ENCODE measurements around the gene GDF2.
A peak's percentile ranks its signal among the peaks of the same experiment; 100 is the strongest.

GDF2 gene

DNA sequence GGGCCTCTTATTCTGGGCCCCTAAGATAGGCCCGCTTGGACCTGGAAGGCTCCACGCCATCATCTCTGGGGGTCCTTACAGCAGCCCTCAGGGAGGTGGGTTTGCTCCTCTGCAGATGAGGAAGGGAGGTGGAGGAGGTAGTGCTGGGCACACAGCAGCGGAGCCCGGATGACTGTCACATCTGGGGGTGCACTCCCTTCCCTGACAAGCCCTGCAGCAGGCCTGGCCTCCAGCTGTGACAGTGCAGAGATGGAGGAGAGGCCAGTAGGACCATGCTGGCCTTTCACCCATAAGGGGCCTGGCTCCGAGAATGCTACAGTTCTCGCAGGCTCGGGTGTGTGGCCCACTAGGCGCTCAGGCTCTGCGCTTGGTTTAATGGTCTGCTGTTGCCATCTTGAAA, 9.2 kb downstream of the GDF2 start:
- H3K4me3 ChIP-seq (ENCODE audit: low read length in 2 of 2), result no peak overlapping the region
- peaks cover 14 to 23% of the 10 kb centered on the region in 2 donors for H3K4me1 ChIP-seq (ENCODE audit: control insufficient read depth in 2 of 2, insufficient read depth in 2 of 2, low read length in 2 of 2)
- H3K9me3 ChIP-seq (ENCODE audit: control insufficient read depth in 2 of 2, low read length in 2 of 2), result no peaks in the 10 kb centered on the region
- H3K9ac ChIP-seq (ENCODE audit: low read depth in 1 of 2, low read length in 2 of 2), result no peak overlapping the region
- H3K27me3 ChIP-seq (ENCODE audit: control insufficient read depth in 2 of 2, insufficient read depth in 2 of 2, low read length in 2 of 2), result no peaks in the 10 kb centered on the region
- H3K27ac ChIP-seq (ENCODE audit: low read depth in 2 of 2, low read length in 2 of 2), result peak overlapping the region; percentile 16 to 75
- H3K36me3 ChIP-seq (ENCODE audit: control insufficient read depth in 2 of 2, insufficient read depth in 2 of 2, low read length in 2 of 2), result no peaks in the 10 kb centered on the region

DNA sequence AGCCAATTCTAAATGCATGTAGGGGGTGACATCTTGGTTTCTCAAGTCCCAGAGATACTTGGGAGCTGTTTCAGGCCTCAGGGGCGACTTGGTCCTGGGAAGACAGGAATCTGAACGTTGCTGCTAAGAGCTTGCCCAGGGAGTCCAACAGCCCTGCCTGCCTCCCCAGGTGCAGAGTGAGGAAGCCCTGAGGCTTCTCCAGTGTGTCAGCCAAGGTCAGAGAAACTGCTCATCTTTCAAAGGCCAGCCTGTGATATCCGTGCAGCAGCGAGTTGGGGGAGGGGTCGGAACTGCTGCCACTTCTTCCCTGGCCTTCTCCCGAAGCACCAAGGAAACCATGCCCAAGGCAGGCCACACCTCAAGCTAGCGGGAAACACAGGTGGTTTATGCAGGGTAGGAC, 9.7 kb downstream of the GDF2 start:
- H3K9me3 ChIP-seq (ENCODE audit: control insufficient read depth in 2 of 2, low read length in 2 of 2), result no peaks in the 10 kb centered on the region
- H3K4me3 ChIP-seq (ENCODE audit: low read length in 2 of 2), result no peak overlapping the region
- peaks cover 14 to 23% of the 10 kb centered on the region in 2 donors for H3K4me1 ChIP-seq (ENCODE audit: control insufficient read depth in 2 of 2, insufficient read depth in 2 of 2, low read length in 2 of 2)
- no peaks in the 10 kb centered on the region for H3K27me3 ChIP-seq (ENCODE audit: control insufficient read depth in 2 of 2, insufficient read depth in 2 of 2, low read length in 2 of 2)
- H3K9ac ChIP-seq (ENCODE audit: low read depth in 1 of 2, low read length in 2 of 2), result no peak overlapping the region
- no peaks in the 10 kb centered on the region for H3K36me3 ChIP-seq (ENCODE audit: control insufficient read depth in 2 of 2, insufficient read depth in 2 of 2, low read length in 2 of 2)
- no peak overlapping the region for H3K27ac ChIP-seq (ENCODE audit: low read depth in 2 of 2, low read length in 2 of 2)

DNA sequence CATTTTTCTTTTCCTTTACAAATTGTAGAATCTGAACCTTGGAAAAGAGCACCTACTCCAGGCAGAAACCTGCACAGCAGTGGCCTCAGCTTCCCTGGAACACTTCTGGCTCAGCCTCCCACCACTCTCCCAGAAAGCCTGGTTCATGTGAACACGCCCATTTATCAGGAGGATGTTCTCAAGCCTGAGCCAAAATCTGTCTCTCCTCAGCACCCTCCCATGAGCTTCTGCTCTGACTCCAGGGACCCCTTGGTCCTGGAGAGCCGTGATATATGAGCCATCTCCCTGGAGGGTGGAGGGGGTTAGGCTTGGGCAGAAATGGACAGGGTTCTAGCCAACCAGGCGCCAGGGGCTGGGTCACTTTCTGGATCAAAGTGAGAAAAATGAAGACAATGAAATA, 10.1 kb downstream of the GDF2 start:
- H3K4me3 ChIP-seq (ENCODE audit: low read length in 2 of 2), result no peak overlapping the region
- no peaks in the 10 kb centered on the region for H3K36me3 ChIP-seq (ENCODE audit: control insufficient read depth in 2 of 2, insufficient read depth in 2 of 2, low read length in 2 of 2)
- H3K27ac ChIP-seq (ENCODE audit: low read depth in 2 of 2, low read length in 2 of 2), result no peak overlapping the region
- H3K27me3 ChIP-seq (ENCODE audit: control insufficient read depth in 2 of 2, insufficient read depth in 2 of 2, low read length in 2 of 2), result no peaks in the 10 kb centered on the region
- peaks cover 14 to 23% of the 10 kb centered on the region in 2 donors for H3K4me1 ChIP-seq (ENCODE audit: control insufficient read depth in 2 of 2, insufficient read depth in 2 of 2, low read length in 2 of 2)
- no peak overlapping the region for H3K9ac ChIP-seq (ENCODE audit: low read depth in 1 of 2, low read length in 2 of 2)
- no peaks in the 10 kb centered on the region for H3K9me3 ChIP-seq (ENCODE audit: control insufficient read depth in 2 of 2, low read length in 2 of 2)

DNA sequence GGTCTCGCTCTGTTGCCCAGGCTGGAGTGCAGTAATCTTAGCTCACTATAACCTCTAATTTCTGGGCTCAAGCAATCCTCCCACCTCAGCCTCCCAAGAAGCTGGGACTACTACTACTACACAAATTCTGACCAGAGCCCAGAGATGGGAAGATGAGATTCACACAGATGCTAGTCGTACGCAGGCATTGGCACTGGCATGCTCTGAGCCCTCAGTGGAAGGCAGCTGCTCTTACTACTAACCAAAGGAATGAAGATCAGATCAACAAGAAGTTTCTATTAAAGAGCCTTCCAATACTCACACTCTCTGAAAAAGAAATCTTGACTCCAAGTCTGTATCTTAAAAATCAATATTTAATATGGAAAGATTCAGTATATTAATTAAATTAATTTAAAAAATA, 10.7 kb downstream of the GDF2 start:
- Histone ChIP-seq H3K9me3 (ENCODE audit: control insufficient read depth in 2 of 2, low read length in 2 of 2) (no peaks in the 10 kb centered on the region), H3K36me3 (ENCODE audit: control insufficient read depth in 2 of 2, insufficient read depth in 2 of 2, low read length in 2 of 2) (no peaks in the 10 kb centered on the region), H3K27me3 (ENCODE audit: control insufficient read depth in 2 of 2, insufficient read depth in 2 of 2, low read length in 2 of 2) (no peaks in the 10 kb centered on the region), H3K4me3 (ENCODE audit: low read length in 2 of 2) (no peak overlapping the region), H3K27ac (ENCODE audit: low read depth in 2 of 2, low read length in 2 of 2) (no peak overlapping the region), H3K9ac (ENCODE audit: low read depth in 1 of 2, low read length in 2 of 2) (no peak overlapping the region), H3K4me1 (ENCODE audit: control insufficient read depth in 2 of 2, insufficient read depth in 2 of 2, low read length in 2 of 2) (peaks cover 14 to 23% of the 10 kb centered on the region in 2 donors)

DNA sequence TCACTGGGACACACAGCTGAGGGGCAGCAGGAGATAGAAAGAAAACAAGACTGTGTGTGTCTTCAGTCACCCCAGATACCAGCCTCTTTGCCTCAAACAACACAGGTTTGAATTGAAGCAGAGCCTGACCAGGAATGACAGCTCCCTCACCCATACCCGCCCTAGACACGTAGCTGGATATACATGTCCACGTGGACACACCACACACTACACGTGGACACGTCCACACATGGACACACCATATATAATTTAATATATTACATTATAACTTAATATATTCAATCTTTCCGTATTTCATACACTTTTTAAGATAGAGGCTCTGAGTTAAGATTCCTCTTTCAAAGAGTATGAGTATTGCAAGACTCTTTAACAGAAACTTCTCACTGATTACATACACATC, 11.3 kb downstream of the GDF2 start:
- H3K27me3 ChIP-seq (ENCODE audit: control insufficient read depth in 2 of 2, insufficient read depth in 2 of 2, low read length in 2 of 2), result no peaks in the 10 kb centered on the region
- H3K9ac ChIP-seq (ENCODE audit: low read depth in 1 of 2, low read length in 2 of 2), result no peak overlapping the region
- no peaks in the 10 kb centered on the region for H3K36me3 ChIP-seq (ENCODE audit: control insufficient read depth in 2 of 2, insufficient read depth in 2 of 2, low read length in 2 of 2)

DNA sequence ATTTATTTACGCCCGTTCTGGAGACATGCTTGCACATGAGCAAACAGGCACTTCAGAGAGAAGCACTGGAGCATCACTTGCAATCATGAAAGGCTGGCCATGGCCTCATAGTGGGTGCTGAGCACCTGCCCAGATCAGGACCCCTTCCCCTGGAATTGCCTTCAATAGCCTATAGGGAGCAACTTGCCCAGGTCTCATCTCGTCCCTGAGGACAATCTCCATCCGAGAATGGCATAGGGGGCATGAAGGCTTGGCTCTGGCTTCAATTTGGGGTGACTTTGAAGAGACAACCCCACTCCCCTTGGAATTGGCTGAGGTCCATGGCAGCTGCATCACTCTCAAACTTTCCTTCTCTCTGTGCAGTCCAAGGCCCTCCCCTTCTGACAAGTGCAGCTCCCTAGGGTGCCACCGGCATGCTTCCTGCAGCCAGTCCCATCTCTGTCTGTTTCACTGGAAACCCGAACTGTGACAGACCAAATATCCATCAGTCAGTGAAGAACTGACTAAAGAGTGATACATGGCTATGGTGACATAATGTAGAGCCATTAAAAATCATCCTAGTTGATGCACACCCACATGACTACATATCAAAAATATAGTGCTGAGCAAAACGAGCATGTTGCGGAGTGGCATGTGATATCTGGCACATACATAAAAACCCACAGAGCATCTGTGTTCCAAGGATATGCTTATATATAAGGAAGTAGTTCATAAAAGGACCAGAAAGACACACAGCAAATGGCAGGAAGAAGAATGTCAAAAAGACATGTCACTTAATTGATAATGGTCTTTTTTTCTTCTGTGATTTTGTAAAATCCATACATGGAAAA, 12.4 kb downstream of the GDF2 start:
- Histone ChIP-seq H3K9ac (ENCODE audit: low read depth in 1 of 2, low read length in 2 of 2) (no peak overlapping the region), H3K4me3 (ENCODE audit: low read length in 2 of 2) (no peak overlapping the region)

More for the DNA sequence above, 11.3 kb downstream of the GDF2 start:
- H3K4me3 ChIP-seq (ENCODE audit: low read length in 2 of 2), result no peak overlapping the region
- H3K9me3 ChIP-seq (ENCODE audit: control insufficient read depth in 2 of 2, low read length in 2 of 2), result no peaks in the 10 kb centered on the region
- H3K27ac ChIP-seq (ENCODE audit: low read depth in 2 of 2, low read length in 2 of 2), result no peak overlapping the region
- peaks cover 14 to 23% of the 10 kb centered on the region in 2 donors for H3K4me1 ChIP-seq (ENCODE audit: control insufficient read depth in 2 of 2, insufficient read depth in 2 of 2, low read length in 2 of 2)

DNA sequence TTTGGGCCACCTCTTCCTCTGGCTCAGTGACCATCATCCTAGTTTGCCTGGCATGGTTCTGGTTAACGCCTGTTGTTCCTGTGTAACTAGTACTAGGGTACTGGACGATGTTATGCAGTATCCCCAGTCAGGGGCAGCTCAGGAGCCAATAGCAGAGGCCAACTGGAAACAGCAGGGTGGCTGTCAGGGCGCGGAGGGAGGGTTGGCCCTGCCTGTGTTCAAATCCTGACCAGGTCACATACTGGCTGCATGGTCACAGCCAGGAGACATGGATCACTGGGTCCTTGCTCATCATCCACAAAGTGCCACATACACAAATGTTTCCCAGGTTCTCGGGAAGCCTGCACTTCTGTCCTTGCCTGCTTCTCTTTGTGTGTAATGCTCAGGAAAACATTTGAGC, 13.7 kb downstream of the GDF2 start:
- H3K4me1 ChIP-seq (ENCODE audit: control insufficient read depth in 2 of 2, insufficient read depth in 2 of 2, low read length in 2 of 2), result peaks cover 10 to 19% of the 10 kb centered on the region in 2 donors
- no peak overlapping the region for H3K9ac ChIP-seq (ENCODE audit: low read depth in 1 of 2, low read length in 2 of 2)
- H3K27me3 ChIP-seq (ENCODE audit: control insufficient read depth in 2 of 2, insufficient read depth in 2 of 2, low read length in 2 of 2), result no peaks in the 10 kb centered on the region
- H3K9me3 ChIP-seq (ENCODE audit: control insufficient read depth in 2 of 2, low read length in 2 of 2), result no peaks in the 10 kb centered on the region
- H3K4me3 ChIP-seq (ENCODE audit: low read length in 2 of 2), result no peak overlapping the region
- no peaks in the 10 kb centered on the region for H3K36me3 ChIP-seq (ENCODE audit: control insufficient read depth in 2 of 2, insufficient read depth in 2 of 2, low read length in 2 of 2)
- no peak overlapping the region for H3K27ac ChIP-seq (ENCODE audit: low read depth in 2 of 2, low read length in 2 of 2)

More for the DNA sequence above, 12.4 kb downstream of the GDF2 start:
- Histone ChIP-seq H3K9me3 (ENCODE audit: control insufficient read depth in 2 of 2, low read length in 2 of 2) (no peaks in the 10 kb centered on the region), H3K36me3 (ENCODE audit: control insufficient read depth in 2 of 2, insufficient read depth in 2 of 2, low read length in 2 of 2) (no peaks in the 10 kb centered on the region), H3K27me3 (ENCODE audit: control insufficient read depth in 2 of 2, insufficient read depth in 2 of 2, low read length in 2 of 2) (no peaks in the 10 kb centered on the region), H3K27ac (ENCODE audit: low read depth in 2 of 2, low read length in 2 of 2) (no peak overlapping the region), H3K4me1 (ENCODE audit: control insufficient read depth in 2 of 2, insufficient read depth in 2 of 2, low read length in 2 of 2) (peaks cover 14 to 21% of the 10 kb centered on the region in 2 donors)

DNA sequence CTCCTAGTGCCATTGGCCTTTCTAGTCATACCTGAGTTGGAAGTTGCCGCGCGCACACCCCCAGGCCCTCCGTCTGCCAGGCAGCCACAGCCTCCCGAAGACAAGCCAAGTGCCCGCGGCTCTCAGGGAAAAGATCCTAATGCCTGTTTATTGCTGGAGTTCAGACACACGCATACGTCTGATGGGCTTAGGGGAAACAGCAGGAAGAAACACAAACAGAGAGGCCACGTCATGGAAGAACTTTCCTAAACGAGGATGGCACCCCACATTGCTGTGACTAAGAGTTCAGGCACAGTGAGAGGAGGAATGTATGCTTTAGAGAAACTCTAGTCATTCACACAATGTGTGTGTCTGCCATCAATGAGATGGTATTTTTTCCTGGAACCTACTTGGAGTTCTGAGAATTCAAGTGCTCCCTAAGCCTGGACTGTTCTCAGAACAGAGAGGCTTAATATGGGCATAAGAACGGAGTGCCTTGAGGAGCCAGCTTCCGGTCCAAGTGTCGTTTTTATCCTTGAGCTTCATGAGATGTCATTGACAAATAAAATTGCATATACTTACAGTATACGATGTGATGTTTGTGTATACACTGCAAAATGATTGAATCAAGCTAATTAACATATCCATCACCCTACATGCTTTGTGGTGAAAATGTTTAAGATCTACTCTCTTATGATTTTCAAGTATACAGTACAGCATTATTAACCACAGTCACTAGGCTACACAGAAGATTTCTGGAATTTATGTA, 14.3 kb downstream of the GDF2 start:
- no peak overlapping the region for H3K9ac ChIP-seq (ENCODE audit: low read depth in 1 of 2, low read length in 2 of 2)
- no peak overlapping the region for H3K4me3 ChIP-seq (ENCODE audit: low read length in 2 of 2)
- no peaks in the 10 kb centered on the region for H3K9me3 ChIP-seq (ENCODE audit: control insufficient read depth in 2 of 2, low read length in 2 of 2)
- no peaks in the 10 kb centered on the region for H3K27me3 ChIP-seq (ENCODE audit: control insufficient read depth in 2 of 2, insufficient read depth in 2 of 2, low read length in 2 of 2)
- H3K4me1 ChIP-seq (ENCODE audit: control insufficient read depth in 2 of 2, insufficient read depth in 2 of 2, low read length in 2 of 2), result peaks cover 5 to 12% of the 10 kb centered on the region in 2 donors
- H3K36me3 ChIP-seq (ENCODE audit: control insufficient read depth in 2 of 2, insufficient read depth in 2 of 2, low read length in 2 of 2), result no peaks in the 10 kb centered on the region
- H3K27ac ChIP-seq (ENCODE audit: low read depth in 2 of 2, low read length in 2 of 2), result no peak overlapping the region

DNA sequence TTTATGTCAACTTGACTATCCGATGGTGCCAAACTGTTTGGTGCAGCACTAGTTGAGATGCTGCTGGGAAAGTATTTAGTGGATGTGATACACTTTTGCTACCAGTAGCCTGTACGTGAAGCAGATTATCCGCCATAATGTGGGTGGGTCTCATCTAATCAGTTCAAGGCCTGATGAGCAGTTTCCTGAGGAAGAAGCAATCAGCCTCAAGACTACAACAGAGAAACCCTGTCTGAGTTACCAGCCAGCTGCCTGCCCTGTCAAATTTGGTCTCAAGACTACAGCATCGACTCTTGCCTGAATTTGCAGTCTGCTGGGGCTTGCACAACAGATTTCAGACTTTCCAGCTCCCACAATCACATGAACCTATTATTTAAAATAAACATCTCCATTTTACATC, 15.1 kb downstream of the GDF2 start:
- H3K9me3 ChIP-seq (ENCODE audit: control insufficient read depth in 2 of 2, low read length in 2 of 2), result no peaks in the 10 kb centered on the region
- no peak overlapping the region for H3K9ac ChIP-seq (ENCODE audit: low read depth in 1 of 2, low read length in 2 of 2)
- no peaks in the 10 kb centered on the region for H3K27me3 ChIP-seq (ENCODE audit: control insufficient read depth in 2 of 2, insufficient read depth in 2 of 2, low read length in 2 of 2)
- no peaks in the 10 kb centered on the region for H3K36me3 ChIP-seq (ENCODE audit: control insufficient read depth in 2 of 2, insufficient read depth in 2 of 2, low read length in 2 of 2)
- peaks cover 5 to 7% of the 10 kb centered on the region in 2 donors for H3K4me1 ChIP-seq (ENCODE audit: control insufficient read depth in 2 of 2, insufficient read depth in 2 of 2, low read length in 2 of 2)
- H3K4me3 ChIP-seq (ENCODE audit: low read length in 2 of 2), result no peak overlapping the region
- H3K27ac ChIP-seq (ENCODE audit: low read depth in 2 of 2, low read length in 2 of 2), result no peak overlapping the region

DNA sequence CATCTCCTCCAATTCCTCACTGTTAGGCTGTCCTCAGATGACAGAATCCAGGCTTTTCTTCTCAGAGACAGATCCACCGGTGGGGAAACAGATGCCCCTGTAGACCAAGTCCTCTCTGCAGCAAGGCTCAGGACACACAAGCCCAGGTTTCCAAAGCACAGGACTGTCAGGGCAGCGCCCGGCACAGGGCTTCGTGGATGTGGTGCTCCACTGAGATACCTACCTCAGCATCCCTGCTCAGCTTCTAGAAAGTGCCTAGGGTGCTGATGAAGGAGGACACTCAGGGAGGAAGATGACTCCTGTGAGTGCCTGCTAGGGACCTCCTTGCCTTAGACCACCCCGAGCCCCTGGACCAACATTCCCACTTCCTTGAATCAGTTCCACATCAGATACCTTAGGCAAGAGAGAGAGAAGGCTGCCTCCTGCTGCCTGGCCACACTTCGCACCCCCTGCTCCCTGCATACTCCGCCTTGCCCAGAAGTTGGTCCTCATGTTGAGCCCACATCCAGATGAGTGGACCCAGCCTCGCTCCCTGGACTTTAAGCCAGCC, 17.0 kb downstream of the GDF2 start:
- H3K36me3 ChIP-seq (ENCODE audit: control insufficient read depth in 2 of 2, insufficient read depth in 2 of 2, low read length in 2 of 2), result no peaks in the 10 kb centered on the region
- no peaks in the 10 kb centered on the region for H3K9me3 ChIP-seq (ENCODE audit: control insufficient read depth in 2 of 2, low read length in 2 of 2)
- H3K4me3 ChIP-seq (ENCODE audit: low read length in 2 of 2), result no peak overlapping the region
- peaks cover 5 to 7% of the 10 kb centered on the region in 2 donors for H3K4me1 ChIP-seq (ENCODE audit: control insufficient read depth in 2 of 2, insufficient read depth in 2 of 2, low read length in 2 of 2)
- H3K27ac ChIP-seq (ENCODE audit: low read depth in 2 of 2, low read length in 2 of 2), result no peak overlapping the region
- no peak overlapping the region for H3K9ac ChIP-seq (ENCODE audit: low read depth in 1 of 2, low read length in 2 of 2)
- H3K27me3 ChIP-seq (ENCODE audit: control insufficient read depth in 2 of 2, insufficient read depth in 2 of 2, low read length in 2 of 2), result no peaks in the 10 kb centered on the region
